ENCODE results near the gene ZNF862. TPM values are rescaled to one million over a fixed set of nuclear protein-coding genes. Genes with fewer than 3 reads are reported as not detected.

Gene ZNF862
- total RNA-seq, 1 experiment from 2014 or later = 1.8 TPM

DNA sequence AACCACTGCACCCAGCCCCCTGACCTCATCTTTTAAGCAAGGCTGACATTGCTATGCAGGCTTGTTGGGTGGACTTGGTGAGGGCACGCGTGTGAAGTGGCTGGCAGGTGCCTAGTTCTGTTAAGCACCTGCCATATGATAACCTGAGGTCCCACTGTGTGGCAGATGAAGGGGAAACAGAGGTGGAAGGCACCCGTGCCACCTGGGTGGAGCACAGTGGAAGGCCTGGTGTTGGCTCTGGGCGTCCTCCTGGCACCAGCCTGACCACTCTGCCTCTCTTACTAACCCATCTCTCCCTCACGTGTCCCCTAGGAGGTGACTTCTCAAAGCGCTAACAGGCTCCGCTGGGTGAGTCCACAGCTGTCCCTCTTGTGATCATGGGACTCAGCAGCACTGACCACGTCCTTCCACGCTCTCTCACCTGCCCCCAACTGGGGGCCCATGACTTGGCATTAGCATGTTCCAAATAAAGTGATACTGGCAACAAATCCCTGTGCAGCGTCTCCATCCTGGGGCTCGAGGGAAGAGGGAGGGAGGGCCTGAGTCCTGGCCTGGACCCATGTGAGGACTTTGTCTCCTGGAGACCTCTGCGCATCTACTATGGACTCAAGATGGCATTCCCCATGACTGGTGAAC, 4.6 kb upstream of the ZNF862 start:
- in situ Hi-C loops (cut with HindIII; ENCODE audit: low sequenced_read_pairs) = no loop called here
- no peak for DNase-seq (ENCODE audit: low spot score)

DNA sequence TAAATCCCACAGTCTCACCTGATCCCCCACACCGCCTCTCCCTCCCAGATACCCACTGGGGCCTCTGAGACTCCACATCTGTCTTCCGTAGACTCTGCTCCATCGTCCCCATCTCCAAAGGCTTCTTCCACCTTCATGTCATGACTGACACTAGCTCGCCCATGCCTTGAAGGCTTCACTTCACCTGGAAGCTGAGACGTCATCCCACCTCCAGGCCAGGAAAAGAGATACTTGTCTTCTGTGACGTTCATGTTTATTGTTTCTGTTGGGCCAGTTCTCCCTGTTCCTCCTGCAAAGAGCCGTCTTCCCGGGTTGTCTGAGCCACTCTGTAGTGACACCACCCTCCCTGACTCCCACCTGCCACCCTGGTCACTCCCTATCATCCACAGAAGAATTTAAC, 3.6 kb upstream of the ZNF862 start:
- in situ Hi-C loops (cut with HindIII; ENCODE audit: low sequenced_read_pairs) = no loop called here
- no peak for DNase-seq (ENCODE audit: low spot score)

DNA sequence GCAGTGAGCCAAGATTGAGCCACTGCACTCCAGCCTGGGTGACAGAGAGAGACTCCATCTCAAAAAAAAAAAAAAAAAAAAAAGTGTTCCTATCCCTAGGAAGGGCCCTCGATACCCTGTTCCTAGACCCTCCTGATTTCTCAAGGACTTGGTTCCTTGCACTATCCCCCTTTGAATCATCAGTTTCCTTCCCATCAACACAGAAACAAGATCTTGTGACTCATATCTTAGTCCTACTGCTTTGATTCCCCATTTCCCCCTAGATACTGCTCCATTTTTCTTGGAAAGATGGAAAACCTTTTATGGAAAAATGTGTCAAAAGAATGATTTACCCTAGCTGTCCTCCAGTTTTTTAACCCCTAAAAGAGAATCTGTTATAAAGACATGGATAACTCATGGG, 1.7 kb upstream of the ZNF862 start:
- no peak for DNase-seq (ENCODE audit: low spot score)
- in situ Hi-C loops (cut with HindIII; ENCODE audit: low sequenced_read_pairs) = no loop called here

DNA sequence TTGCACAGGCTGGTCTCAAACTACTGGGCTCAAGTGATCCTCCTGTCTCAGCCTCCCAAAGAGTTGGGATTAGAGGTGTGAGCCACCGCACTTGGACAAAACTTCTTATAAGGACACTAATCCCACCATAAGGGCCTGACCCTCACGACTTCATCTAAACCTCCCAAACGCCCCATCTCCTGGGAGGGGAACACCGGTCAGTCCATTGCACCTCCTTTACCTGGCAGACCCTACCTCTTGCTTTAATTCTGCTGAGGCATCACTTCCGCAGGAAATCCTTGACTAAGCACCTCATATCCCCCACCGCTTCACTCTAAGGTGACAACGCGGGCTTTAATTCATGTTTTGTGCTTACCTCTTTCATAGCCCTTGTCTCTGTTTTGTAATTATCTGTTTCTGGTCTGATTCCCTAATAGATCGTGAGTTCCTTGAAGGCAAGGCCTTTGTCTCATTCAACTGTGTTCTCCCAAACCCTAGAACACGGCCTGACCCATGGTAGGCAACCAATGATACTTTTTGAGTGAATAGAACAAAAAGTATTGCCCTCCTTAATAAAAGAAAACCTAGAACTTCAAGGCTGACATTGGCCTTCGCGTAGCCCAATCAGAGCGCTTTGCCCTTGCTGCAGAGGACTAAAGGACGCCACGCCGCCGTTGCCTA, 481 bp upstream of the ZNF862 start:
- in situ Hi-C loops (cut with HindIII; ENCODE audit: low sequenced_read_pairs) = no loop called here
- DNase-seq (ENCODE audit: low spot score) = no peak

DNA sequence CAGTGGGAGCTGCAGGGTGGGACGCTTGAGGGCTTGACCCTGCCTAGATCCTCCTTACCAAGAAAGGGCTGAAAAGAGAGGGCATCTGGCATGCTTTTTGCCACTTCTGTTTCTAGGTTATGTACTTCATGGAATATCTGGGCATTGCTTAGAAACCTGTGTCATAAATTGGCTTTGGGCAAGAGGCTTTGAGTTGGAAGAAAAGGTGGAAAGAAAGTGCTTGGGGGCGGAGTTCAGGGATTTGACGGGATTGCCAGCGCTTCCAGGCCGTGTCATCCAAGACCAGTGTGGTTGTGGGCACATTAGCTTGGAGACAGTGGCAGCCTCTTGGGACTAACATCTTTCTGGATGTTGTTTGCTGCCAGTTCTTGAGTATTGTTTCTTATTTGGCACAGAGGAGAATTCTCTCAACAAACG, 825 bp downstream of the ZNF862 start:
- in situ Hi-C loops (cut with HindIII; ENCODE audit: low sequenced_read_pairs) = no loop called here
- DNase-seq (ENCODE audit: low spot score) = peak; percentile 42

DNA sequence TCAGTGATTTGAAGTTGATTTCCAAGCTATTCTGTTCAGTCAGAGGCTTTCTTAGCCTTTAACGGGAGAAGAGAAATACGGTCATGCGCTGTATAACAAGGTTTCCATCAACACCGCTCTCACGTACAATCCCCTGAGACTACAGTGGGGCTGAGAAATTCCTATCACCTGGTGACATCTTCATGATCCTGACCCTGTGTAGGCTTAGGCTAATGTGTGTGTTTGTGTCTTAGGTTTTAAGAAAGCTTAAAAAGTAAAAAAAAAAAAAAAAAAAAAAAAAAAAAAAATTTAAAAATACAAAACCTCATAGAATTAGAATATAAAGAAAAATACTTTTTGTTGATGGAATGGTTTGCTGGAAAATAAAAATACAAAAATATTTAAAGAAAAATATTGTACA, 1.8 kb downstream of the ZNF862 start:
- in situ Hi-C loops (cut with HindIII; ENCODE audit: low sequenced_read_pairs) = no loop called here
- no peak for DNase-seq (ENCODE audit: low spot score)

DNA sequence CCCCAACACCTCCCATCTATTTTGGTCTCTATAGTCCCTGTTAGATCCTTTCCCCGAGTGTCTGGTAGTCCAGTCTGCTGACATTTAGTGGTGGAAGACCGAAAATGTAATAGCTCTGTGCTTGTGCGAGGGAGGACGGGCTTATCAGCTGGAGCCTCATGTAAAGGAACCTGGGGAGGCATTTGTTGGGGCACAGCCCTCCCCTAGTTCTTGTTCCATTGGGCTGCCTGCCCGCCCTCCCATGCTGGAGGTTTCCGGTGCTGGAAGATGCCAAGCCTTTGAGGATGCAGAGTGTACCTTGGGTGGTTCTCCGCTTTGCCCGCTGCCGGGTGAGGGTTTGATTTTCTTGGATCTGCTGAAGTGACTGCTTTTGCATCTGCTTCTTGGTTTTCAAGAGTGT, 5.4 kb downstream of the ZNF862 start:
- no peak for DNase-seq (ENCODE audit: low spot score)
- in situ Hi-C loops (cut with HindIII; ENCODE audit: low sequenced_read_pairs) = no loop called here

DNA sequence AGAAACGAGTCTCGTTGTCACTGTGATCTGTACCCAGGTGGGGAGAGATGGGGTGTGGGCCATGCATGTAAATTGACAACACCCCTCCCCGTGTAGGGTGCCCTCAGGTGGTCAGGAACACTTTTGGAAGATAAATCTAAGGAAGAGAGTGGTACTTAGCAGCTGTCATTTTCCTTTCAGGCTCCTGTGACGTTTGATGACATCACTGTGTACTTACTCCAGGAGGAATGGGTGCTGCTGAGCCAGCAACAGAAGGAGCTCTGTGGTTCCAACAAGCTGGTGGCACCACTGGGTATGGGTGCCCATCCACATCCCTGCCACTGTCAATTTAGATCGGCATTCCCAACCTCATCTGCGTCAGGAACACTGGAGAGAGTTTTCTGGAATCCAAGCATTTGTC, 6.3 kb downstream of the ZNF862 start:
- in situ Hi-C loops (cut with HindIII; ENCODE audit: low sequenced_read_pairs) = no loop called here
- no peak for DNase-seq (ENCODE audit: low spot score)

DNA sequence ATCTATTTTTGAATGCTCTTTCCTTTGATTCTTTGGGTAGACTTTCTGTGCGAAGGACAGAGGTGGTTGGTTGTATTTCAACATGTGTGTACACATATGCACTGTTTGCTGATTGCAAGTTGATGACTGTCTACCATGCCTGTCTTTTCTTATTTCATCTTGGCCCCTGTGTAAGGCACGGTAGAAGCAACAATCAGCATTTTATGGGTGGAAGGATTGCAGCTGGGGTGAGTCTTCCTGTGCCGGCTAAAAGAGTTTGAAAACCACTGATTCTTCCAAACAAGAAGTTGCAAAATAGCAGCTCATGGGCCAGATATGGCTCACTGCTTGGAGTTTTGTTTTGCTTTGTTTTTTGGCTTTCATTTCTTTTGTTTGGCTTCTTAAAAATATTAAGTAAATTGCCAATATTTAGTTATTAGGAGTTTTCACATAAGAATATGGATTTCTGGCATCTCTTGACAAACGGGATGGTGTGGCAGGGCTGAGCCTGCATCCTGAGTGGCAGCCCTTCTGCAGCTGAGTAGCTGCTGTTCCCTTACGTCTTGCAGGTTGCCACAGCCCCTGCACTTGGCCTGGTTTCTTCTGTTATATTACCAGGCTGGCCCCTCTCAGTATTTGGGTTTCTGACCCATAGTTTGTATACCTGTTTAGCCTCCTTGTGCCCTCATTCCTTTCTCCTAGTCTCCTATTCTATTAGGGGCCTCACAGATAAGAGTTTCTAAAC, 7.2 kb downstream of the ZNF862 start:
- no peak for DNase-seq (ENCODE audit: low spot score)
- in situ Hi-C loops (cut with HindIII; ENCODE audit: low sequenced_read_pairs) = no loop called here

DNA sequence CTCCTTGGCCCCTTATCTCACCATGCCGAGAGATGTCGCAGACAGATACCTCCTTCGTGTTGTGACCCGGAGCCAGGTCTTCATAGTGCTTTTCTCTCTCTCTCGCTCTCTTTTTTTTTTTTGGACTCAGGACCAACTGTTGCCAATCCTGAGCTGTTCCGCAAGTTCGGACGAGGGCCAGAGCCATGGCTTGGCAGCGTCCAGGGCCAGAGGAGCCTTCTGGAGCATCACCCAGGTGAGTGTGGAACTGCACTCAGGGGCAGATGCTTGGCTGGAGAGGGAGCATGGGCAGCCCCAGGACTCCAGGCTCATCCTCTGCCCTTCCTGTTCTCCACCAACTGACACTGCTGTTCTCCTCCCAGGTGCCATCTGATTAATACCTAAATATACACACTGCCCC, 7.8 kb downstream of the ZNF862 start:
- DNase-seq (ENCODE audit: low spot score) = peak; percentile 78
- in situ Hi-C loops (cut with HindIII; ENCODE audit: low sequenced_read_pairs) = no loop called here

DNA sequence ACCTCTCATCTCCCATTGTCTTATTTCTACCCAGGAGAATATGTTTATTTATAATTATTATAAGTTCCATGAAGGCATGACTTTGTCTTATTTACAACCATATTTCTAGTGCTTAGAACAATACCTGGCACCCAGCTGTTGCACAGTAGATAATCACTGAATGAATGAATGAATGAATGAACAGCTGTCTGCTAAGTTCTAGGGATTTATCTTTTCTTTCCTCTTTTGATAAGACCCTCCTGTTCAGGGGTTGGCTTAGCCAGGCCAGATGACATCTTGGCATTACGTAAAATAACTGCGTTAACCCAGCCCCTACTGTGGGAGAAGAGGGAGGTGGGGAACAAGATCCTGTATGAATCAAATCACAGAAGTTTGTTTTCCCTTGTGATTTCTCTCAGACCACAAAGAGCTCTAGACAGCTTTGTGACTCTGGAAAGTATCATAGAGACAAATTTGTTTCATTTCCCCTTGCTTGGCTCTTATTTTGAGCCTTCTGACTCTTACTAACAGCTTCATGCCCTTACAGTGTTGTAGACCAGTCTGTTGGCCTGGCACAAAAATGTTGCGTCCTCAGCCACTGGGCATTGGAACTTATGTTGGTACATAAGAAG, 8.4 kb downstream of the ZNF862 start:
- no peak for DNase-seq (ENCODE audit: low spot score)
- in situ Hi-C loops (cut with HindIII; ENCODE audit: low sequenced_read_pairs) = no loop called here

DNA sequence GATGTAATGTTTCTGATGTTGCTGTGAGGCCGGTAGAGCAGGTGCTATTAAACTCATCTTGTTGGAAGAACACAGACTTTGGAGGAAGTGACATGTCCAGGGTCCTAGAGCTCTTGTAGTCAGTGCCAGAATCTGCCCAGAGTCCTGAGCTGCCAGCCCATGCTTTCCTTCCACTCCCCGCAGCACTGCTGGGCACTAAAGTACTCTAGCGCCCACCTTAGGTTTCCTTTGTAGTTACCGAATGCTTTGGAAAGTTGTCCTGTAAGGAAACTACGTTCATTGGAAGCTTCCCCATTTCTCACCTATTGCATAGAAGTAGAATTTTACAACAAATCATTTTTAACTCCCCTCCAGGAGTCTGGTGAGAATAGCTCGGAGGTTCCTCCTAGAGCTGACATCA, 11.0 kb downstream of the ZNF862 start:
- DNase-seq (ENCODE audit: low spot score) = no peak
- in situ Hi-C loops (cut with HindIII; ENCODE audit: low sequenced_read_pairs) = no loop called here

DNA sequence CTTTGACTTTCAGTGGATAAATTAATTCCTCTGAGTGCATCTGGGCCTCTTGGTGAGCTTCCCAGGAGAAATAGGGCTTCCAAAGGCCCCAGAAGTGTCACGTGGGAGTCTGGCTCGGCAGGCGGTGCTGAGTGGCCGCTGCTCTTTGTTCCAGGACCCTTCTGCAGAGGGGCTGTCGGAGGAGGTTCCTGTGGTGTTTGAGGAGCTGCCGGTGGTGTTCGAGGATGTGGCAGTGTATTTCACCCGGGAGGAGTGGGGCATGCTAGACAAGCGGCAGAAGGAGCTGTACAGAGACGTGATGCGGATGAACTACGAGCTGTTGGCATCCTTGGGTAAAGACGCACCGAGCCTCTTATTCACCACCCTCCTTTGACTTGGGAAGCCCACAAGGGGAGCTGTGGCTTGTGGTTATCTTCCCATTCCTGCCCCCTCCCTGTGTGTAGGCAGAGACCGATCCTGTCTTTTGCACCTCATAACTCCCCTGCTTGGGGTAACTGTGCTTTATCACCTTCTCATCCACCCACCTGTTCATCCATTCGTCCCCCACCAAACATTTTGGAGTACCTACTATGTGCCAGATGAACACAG, 11.9 kb downstream of the ZNF862 start:
- in situ Hi-C loops (cut with HindIII; ENCODE audit: low sequenced_read_pairs) = no loop called here
- no peak for DNase-seq (ENCODE audit: low spot score)

DNA sequence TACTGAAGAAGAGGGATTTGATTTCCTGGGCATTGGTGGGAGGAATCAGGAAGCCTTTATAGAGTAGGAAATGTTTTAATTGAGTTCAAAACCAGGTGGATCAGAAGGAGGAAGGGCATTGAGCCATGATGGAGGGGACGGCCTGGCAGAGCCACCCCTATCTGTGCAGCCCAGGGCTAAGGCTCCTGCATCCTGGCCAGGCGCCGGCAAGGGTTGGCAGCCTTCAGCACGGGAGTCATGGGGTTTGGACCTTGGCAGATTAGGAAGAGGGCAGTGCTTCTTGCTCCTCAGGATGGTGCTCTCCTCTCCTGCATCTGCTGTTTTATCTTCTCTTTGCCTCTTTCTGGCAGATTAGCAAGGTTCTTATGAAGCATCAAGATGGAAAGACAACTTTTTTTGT, 12.5 kb downstream of the ZNF862 start:
- in situ Hi-C loops (cut with HindIII; ENCODE audit: low sequenced_read_pairs) = no loop called here
- peak; percentile 76 for DNase-seq (ENCODE audit: low spot score)

DNA sequence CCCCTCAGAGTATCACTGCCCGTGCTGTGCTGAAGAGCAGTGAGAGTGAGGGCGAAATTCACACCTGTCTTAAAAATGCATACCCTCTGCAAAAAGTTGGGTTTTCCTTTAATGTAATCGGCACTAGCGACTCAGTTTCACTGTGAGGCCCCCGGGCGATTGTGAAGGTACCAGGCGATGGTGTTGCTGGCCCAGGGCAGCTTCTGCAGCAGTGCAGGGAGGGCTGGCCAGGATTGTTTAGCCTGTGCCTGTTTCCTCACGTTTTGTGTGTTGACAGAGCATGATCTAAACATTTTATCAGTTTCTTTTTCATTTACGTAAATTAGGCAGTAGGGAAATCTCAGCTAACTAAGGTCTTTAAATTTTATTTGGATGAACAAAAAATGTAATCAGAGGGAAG, 13.3 kb downstream of the ZNF862 start:
- in situ Hi-C loops (cut with HindIII; ENCODE audit: low sequenced_read_pairs) = no loop called here
- DNase-seq (ENCODE audit: low spot score) = no peak

DNA sequence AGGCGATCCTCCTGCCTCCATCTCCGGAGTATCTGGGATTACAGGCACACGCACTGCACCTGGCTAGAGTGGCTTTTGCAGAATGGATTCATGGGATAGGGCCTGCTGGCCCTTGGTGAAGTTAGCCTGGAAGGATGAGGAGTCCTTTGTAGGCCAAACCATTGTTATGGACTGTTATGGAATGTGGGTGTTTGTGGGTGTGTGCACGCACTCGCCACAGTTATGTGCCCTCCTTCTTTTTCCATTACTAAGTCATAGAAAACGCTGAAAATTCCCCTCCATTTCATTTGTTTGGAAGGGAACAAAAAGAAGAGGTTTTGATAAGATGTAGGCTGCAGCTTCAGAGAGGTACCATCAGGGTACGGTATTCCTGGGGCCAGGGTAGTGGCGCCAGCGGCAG, 15.0 kb downstream of the ZNF862 start:
- in situ Hi-C loops (cut with HindIII; ENCODE audit: low sequenced_read_pairs) = no loop called here
- DNase-seq (ENCODE audit: low spot score) = no peak

DNA sequence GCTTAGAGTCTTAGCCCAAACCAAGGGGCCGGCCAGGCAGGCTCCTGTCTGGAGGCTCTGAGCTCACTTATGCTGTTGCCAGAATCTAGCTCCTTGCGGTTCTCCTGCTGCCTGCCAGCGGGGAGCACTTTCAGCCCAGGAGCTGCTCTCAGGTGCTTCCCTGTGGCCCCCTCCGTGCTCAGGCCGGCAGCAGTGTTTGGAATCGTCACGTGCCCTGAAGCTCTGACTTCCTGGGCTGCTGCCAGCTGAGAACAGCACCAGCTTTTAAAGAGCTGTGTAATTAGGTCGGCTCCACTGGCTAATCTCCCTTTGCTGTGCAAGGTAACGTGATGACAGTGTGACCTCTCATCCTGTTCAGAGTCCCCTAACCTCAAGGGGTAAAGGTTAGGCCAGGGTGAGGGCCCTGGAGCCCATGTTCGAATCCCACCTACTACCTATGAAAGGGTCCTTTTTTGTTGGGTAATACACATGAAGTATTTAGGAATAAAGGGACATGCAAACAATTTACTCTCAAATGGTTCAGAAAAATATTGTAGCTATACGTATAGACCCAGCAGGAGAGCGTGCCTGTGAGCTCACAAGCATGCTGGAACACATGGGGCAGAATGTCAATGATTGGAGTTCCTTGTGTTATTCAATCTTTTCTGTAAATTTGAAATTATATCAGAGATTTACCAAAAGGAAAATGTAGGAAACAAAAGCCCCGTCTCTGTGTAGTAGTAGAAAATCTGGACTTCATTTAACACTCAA, 16.6 kb downstream of the ZNF862 start:
- in situ Hi-C loops (cut with HindIII; ENCODE audit: low sequenced_read_pairs) = no loop called here
- DNase-seq (ENCODE audit: low spot score) = peak; percentile 92

DNA sequence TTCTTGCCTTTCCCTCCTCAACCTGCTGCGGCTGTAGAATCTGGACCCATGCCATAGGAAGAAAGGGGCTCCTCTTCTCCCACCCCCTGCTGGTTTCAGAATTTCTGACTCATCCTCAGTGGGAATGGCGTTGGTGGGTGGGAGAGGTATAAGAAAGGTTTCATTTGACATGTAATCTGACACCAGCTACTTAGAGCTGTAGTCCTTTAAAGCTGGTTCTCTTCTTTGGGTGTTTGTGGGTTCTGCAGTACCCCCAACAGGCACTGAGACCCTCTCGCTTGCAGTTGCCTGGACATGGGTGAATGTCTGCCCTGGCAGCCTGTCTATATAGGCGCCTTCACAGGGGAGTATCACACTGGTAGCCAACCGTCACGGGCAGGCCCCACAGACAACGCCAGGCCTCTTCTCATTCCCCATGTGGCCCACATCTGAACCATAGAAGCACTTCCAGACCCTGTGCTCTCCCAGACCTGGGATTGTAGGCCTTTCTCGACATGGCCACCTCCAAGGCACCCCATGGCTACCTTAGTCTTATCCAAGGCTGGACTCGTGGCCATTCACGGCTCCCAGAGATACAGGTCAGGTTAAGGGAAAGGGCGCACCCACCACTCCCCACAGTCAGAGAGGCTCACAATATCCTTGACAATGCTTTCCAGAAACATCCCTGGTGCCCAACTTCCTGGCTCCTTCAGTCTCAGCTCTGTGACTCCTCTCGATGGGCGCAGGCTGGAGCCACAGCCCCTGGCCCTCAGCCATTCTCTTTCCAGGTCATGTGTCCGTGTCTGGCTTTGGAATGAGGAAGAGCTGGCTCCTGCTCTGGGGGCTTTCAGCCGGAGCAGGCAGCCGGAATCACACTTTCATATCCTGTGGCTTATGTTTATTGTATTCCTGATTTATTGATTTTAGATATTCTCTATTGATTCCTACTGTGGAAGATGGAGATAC, 17.5 kb downstream of the ZNF862 start:
- in situ Hi-C loops (cut with HindIII; ENCODE audit: low sequenced_read_pairs) = no loop called here
- peak; percentile 71 for DNase-seq (ENCODE audit: low spot score)

All from G401 (cell line).